Kasumi-1 (cell line): ENCODE measurements around the gene IRGM.
A peak's percentile ranks its signal among the peaks of the same experiment; 100 is the strongest.
"Not testable (repeated sequence)": the region's sequence is repeated elsewhere in the genome, so short reads cannot be mapped to it uniquely, and the experiment has no call there.

Experiments
- DNase-seq, 2 experiments: peaks; one replicate each; lab custom pipeline; 2025; lab: John Stamatoyannopoulos, UW

Gene IRGM, protein sequence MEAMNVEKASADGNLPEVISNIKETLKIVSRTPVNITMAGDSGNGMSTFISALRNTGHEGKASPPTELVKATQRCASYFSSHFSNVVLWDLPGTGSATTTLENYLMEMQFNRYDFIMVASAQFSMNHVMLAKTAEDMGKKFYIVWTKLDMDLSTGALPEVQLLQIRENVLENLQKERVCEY

DNA sequence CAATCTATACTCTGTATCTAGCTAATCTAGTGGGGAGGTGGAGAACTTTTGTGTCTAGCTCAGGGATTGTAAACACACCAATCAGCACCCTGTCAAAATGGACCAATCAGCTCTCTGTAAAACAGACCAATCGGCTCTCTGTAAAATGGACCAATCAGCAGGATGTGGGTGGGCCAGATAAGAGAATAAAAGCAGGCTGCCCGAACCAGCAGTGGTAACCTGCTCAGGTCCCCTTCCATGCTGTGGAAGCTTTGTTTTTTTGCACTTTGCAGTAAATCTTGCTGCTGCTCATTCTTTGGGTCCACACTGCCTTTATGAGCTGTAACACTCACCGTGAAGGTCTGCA lies at the start of gene IRGM:
TSS of gene IRGM (plus strand) at position 214 of the 346 bp plus-strand sequence. CDS start 1,603 bp downstream, outside the sequence.
- not testable (repeated sequence) for DNase-seq

DNA sequence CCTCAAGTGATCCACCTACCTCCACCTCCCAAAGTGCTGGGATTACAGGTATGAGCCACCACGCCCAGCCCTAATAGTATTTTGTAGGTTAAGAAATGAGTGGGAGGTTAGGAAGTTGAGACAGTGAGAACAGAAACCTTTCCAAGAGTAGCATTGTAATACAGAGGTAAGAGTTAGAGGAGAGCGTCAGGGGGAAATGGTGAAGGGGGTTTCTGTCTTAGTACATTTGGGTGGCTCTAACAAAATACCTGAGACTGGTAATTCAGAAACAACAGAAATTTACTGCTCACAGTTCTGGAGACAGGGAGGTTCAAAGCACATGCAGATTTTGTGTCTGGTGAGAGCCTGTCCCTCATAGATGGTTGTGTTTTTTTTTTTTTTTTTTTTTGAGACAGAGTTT lies 48.9 kb upstream of the IRGM start:
- DNase-seq = no peak

DNA sequence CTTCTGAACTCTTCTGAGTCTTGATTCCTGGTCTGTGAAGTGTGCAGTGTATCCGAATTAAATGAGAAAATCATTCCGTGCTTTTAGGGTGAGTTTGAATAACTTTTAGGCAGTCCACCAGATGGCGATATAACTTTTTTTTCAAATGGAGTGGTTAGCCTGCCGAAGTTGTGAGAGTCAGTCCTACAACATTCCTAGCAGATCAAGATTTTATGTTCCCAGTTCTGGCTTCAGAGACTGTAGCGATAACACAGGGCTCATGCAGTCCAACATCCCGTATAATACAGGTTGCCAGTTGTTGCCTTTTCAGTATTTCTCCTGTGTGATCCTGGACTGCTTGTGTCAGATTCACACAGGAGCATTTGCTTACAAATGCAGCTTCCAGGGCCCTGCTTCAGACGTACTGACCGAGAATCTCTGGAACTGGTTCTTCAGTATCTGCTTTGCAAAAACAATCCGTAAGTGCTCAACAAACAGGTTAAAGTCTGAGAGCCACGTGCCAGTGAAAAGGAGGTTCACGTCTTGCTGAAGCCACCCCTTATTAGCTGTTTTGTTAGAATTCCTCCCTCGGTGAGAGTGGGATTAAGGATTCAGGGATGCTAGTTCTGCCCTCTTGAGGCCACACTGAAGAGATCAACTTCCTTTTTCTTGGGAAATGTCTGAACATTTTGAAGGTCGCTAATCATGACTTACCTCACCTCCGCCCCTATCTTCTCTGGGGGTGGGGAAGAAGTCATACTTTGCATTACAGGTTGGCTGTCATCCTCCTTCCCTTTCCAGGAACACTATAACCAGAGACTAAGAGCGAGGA lies 45.0 kb upstream of the IRGM start:
- peak; percentile 85 to 91 for DNase-seq

DNA sequence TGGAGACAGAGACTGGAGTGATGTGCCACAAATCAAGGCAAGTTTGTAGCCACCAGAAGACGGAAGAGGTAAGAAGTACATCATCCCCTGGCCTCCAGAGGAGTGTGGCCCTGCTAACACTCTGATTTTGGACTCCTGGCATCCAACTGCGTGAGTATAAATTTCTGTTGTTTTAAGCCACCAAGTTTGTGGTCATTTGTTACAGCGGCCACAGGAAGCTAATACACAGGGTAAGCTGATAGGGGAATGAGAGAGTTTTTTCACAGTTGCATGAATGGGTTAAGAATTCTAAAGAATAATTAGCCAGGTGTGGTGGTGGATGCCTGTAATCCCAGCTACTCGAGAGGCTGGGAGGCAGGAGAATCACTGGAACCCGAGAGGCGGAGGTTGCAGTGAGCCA lies 41.9 kb upstream of the IRGM start:
- no peak for DNase-seq

DNA sequence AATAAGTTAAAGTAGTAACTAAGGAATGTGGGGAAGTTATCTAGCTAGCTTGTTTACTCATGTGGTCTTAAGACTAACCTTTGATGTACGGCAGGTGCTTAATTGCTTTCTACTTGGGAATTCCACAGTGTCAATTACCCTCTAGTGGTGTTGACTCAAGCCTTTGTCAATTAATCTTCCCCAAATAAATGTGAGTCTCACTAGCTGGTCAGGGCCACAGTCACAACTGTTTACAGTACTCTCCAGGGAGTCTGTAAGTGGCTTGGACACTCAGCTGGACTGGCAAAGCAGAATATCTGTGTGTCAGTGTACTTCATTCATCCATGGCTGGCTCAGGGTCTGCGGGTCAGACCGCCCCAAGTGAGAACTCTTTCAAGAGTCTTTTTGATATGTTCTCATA lies 37.0 kb upstream of the IRGM start:
- DNase-seq = no peak

DNA sequence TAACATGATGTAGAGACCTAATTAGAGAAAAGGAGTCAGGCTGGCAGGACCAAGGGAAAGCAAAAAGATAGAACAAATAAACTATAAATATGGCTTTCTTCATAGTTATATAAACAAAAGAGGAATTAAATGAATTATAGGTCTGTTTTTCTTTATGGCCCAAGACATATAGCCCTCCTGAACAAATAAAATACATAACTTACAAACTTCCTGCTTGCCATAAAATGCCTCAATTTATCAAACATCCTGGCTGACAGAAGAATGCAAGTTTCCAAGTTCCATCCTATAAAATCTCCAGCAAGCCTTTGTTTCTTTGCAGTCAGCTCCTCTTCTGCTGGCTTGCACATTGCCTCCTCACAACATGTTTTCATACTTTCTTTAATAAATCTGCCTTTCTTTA lies 31.3 kb upstream of the IRGM start:
- no peak for DNase-seq

DNA sequence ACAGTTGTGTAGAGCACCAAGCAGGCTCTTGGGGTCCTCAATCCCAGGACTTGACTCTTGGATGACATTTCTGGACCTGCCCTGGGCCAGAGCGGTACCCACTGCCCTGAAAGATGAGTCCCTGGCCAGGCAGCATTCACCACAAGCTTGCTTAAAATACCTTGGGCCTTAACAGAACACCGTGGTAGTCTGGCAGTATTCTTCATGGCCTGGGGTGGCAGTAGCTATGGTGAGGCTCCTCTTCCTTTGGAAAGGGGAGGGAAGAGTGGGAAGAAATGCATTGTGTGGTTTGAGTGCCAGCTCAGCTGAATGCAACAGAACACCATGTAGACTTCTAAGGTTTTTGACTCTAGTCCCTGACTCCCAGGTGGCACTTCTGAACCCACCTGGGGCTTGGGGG lies 29.4 kb upstream of the IRGM start:
- no peak for DNase-seq

DNA sequence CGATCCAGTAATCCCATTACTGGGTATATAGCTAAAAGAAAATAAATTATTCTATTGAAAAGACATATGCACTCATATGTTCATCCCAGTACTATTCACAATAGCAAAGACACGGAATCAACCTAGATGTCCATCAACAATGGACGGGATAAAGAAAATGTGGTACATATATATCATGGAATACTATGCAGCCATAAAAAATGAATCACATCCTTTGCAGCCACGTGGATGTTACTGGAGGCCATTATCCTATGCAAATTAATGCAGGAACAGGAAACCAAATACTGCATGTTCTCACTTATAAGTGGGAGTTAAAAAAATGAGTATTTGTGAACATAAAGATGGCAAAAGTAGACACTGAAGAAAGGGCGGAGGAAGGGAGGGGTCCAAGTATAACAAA lies 16.6 kb upstream of the IRGM start:
- DNase-seq = no peak

DNA sequence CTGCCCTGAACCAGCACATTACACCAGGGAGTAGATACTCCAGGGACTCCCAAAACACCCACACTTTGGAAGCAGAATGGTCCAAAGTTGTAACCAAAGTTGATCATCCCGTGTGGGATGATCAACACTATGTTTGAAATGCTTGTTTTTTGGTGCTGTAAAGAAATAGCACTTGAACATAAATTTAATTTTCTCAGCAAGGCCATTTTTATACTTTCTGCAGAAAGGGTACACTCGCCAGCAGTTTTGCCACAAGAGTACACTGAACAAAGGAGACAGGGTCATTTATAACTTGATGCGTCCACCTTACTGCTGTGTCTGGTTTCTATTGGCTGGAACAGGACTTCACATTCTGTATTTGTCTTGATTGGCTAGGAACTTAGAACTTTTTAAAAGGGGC lies 14.5 kb upstream of the IRGM start:
- not testable (repeated sequence) for DNase-seq

DNA sequence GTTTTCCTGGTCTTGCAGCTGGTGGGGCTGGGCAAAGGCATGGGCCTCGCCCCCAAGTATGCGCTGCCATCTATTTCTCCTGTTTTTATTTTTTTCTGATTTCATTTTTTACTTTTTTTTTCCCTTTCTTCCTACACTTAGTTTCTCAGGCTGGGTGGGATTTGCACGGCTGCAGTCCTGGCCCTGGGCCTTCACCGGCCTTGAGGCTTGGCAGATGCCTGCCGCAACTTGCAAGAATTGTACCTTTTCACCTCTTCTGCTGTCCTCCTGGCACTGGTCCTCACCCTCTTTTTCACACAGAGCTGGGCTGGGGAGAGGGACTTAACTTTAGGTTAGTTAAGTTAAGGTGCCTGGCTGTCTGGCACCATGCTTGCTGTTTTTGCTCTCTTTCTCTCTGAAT lies 10.3 kb upstream of the IRGM start:
- no peak for DNase-seq

DNA sequence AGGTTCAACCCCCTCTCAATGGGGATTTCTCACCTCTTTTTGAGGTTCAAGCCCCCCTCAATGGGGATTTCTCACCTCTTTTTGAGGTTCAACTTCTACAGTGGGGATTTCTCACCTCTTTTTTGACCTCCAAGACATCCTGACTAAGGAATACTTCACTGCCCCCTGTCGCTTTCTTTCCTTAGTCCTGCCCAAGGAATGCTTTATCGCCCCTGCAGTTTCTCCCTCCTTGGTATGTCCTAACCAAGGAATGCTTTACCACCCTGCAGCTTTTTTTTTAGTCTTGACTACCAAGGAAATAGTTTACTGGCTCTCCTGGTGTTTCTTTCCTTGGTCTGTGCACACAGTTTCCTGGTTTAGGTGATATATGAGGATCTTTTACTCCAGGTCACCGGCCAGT lies 9.6 kb upstream of the IRGM start:
- no peak for DNase-seq

DNA sequence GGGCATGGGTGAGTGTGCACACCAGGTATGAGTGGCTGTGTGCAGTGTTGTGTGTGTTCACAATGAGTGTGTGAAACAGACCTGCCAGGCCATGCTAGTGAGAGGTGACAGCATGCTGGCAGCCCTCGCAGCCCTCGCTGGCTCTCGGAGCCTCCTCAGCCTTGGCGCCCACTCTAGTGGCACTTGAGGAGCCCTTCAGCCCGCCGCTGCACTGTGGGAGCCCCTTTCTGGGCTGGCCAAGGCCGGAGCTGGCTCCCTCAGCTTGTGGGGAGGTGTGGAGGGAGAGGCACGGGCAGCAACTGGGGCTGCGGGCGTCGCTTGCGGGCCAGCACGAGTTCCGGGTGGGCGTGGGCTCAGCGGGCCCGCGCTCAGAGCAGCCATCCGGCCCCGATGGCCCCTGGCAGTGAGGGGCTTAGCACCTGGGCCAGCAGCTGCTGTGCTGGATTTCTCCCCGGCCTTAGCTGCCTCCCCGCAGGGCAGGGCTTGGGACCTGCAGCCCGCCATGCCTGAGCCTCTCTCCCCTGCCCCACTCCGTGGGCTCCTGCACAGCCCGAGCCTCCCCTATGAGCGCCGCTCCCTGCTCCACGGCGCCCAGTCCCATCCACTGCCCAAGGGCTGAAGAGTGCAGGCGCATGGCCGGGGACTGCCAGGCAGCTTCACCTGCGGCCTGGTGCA lies 999 bp upstream of the IRGM start:
- DNase-seq = not testable (repeated sequence)

DNA sequence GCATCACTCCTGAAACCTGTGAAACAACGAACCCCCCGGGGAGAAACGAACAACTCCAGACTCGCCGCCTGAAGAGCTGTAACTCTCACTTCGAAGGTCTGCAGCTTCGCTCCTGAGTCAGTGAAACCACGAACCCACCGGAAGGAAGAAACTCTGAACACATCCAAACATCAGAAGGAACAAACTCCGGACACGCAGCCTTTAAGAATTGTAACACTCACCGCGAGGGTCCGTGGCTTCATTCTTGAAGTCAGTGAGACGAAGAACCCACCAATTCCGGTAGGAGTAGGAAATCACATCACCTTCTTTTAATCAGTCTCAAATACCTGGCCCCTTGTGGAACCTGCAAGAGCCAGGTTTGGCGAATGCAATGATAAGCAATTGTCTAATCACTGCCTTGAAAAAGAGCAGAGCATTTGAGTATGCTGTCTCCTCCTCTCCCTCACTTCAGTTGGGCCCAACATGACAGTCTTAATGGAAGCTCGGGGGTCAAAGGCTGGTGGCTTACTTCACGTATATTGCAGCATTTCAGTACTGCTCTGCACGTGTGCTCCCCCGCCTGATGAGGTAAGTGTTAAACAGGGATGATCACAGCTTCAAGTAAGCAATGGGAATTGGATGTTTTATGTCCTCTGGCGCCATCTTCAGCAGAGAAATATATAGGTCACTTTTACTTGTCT lies 473 bp downstream of the IRGM start:
- DNase-seq = peak; percentile 97 to 98

DNA sequence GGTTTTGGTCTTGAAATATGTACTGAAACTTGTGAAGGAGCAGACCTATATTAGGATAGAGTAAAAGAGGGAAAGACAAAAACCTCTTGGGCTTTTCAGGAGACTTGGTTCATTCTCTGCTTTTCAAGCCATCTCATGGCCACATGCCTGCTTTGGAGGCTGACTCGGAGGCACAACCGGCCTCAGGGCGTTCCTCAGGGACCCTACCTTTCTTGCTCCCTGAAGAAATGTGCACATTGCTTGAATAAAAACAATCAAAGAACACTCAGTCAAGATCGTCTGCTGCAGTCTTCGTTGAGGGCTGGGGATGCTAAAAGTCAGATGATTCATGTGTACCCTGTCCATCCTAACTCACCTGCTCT lies 994 bp downstream of the IRGM start:
- no peak for DNase-seq

DNA sequence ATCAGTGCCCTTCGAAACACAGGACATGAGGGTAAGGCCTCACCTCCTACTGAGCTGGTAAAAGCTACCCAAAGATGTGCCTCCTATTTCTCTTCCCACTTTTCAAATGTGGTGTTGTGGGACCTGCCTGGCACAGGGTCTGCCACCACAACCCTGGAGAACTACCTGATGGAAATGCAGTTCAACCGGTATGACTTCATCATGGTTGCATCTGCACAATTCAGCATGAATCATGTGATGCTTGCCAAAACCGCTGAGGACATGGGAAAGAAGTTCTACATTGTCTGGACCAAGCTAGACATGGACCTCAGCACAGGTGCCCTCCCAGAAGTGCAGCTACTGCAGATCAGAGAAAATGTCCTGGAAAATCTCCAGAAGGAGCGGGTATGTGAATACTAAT lies 1.9 kb downstream of the IRGM start:
- no peak for DNase-seq

DNA sequence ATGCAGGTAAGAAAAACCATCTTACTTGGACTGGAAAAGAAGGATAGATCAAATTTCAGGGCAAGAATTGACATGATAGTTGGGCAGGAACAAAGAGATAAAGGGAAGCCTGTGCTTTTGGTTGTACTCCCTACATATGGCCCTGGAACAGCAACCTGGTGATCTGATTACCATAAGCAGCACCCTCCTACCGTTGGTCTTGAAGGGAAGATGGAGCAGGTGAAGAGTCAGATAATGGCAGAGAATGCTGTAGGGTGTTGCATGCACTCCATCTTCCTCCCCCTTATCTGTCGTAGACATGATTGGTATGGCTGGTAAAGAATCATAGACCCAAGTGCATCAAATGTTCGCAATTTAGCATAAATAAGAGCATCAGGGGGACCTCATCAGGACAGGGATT lies 4.7 kb downstream of the IRGM start:
- no peak for DNase-seq

DNA sequence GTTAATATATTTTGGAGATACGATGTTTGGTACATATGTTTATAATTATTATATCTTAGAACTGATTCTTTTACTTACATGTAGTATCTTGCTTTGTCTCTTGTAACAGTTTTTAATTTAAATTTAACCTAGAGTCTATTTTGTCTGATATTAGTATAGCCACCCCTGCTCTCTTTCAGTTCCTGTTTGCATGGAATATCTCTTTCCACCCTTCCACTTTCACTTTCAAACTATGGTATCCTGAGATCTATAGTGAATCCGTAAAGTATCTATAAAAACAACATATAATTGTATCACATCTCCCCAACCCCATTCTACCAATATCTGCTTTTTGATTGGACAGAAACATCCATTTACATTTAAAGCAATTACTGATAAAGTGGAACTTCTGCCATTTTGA lies 7.2 kb downstream of the IRGM start:
- no peak for DNase-seq

DNA sequence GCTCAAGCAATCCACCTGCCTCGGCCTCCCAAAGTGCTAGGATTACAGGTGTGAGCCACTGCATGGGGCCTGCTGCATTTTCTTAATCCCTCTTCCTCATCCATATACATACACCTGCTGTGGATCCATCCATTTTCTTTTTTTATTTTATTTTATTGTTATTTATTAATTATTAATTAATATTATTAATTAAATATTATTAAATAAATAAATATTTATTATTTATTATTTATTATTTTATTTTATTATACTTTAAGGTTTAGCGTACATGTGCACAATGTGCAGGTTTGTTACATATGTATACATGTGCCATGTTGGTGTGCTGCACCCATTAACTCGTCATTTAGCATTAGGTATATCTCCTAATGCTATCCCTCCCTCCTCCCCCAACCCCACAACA lies 10.4 kb downstream of the IRGM start:
- not testable (repeated sequence) for DNase-seq

DNA sequence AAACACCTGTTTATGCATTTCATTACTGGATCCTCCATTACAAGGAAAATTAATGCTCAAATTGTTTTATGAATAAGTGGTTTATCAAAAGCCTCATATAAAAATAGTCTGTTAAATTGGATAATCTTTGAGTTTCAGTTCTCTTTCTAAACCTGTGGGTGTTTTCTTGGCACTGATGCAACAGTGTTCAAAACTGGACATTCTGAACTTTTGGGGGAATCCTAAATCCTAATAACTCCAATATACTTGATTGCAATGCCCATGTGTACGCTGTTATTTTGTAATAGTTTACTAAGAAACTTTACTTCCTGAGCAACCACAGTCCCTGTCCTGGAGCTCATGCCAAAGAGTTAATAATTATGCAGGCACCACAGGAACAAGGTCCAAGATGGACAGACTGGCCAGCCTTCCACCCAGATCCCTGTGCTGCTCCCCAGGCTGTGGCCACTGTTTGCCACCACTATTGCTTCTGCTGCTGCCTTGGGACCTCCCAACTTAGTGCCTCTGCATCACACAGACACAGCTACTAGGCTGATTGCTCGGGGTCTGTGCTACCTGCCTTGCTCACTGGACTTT lies 14.0 kb downstream of the IRGM start:
- DNase-seq = no peak

DNA sequence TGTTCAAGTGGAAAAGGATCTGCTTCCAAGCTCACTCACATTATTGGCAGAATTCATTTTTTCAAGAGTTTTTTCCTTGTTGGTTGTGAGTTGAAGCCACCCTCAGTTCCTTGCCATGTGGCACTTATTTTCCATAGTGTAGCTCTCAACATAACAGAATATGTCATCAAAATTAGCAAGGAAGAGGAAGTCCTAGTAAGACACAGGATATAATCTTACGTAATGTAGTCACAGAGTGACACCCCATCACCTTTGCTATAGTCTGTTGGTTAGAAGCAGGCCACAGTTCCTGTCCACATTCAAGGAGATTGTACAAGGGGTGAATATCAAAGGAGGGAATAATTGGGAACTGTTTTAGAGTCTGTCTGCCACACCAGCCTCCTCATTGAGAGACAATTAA lies 15.7 kb downstream of the IRGM start:
- DNase-seq = peak in 1 of 2 experiments; percentile 17

DNA sequence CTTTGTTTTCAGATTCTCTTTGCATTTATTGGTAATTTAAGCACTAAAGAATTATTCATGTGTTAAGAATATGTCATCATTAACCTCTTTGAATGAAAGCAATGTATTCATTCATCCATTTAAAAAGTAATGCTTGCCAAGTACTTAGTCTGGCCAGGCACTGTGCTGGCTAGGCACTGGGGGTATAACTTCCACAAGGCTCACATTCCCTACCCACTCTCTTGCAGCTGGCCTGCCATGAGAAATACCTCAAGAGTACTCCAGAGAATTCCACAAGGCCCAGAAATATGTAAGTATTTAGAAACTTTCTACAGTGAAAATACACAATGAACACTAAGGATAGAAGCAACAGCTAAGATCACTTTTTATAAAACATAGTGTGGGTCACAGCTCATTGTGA lies 33.0 kb downstream of the IRGM start:
- no peak for DNase-seq
